H4 (cell line): ENCODE results near the gene GFI1B. TPM values are rescaled to one million over a fixed set of nuclear protein-coding genes. Genes with fewer than 3 reads are reported as not detected.
"Not testable (repeated sequence)": the region's sequence is repeated elsewhere in the genome, so short reads cannot be mapped to it uniquely, and the experiment has no call there.

Experiments used
- DNase-seq: peaks from one replicate; pipeline ENCODE4 v3.0.0-alpha.2; 2015; ENCODE audit warnings: low spot score
- total RNA-seq: library from RNA; depleted of rRNA; stranded (reverse); fragments of >200 nt; shearing (Covaris generic); gene quantifications from 2 replicates; pipeline ENCODE4 v1.2.3, GENCODE V29; 2014

The GFI1B gene
- total RNA-seq, 1 experiment from 2014 or later = 0.10 TPM

GRCh38 chr9:132969783-132970182, 8.7 kb upstream of the GFI1B start:
- DNase-seq = no peak

- DNase-seq = no peak
These were observed 8.0 kb upstream of the GFI1B start for GRCh38 chr9:132970324-132971062.

- DNase-seq = no peak
These were observed 5.3 kb upstream of the GFI1B start for GRCh38 chr9:132973166-132973565.

GRCh38 chr9:132973713-132974112, 4.8 kb upstream of the GFI1B start:
- no peak for DNase-seq

GRCh38 chr9:132975961-132976360, 2.5 kb upstream of the GFI1B start:
- DNase-seq = no peak

GRCh38 chr9:132976571-132976970, 1.9 kb upstream of the GFI1B start:
- no peak for DNase-seq

- DNase-seq = no peak
These were observed 413 bp upstream of the GFI1B start for GRCh38 chr9:132978112-132978450.

- DNase-seq = no peak
These were observed 1.7 kb downstream of the GFI1B start for GRCh38 chr9:132980157-132980556.

GRCh38 chr9:132982458-132982857, 4.0 kb downstream of the GFI1B start:
- no peak for DNase-seq

GRCh38 chr9:132983491-132984201, 5.2 kb downstream of the GFI1B start:
- no peak for DNase-seq

GRCh38 chr9:132984202-132985070, 5.9 kb downstream of the GFI1B start:
- no peak for DNase-seq

- no peak for DNase-seq
These were observed 6.5 kb downstream of the GFI1B start for GRCh38 chr9:132985071-132985350.

GRCh38 chr9:132985489-132985888, 7.0 kb downstream of the GFI1B start:
- no peak for DNase-seq

- no peak for DNase-seq
These were observed 7.6 kb downstream of the GFI1B start for GRCh38 chr9:132986114-132986513.

GRCh38 chr9:132986640-132987620, 8.4 kb downstream of the GFI1B start:
- DNase-seq = no peak

GRCh38 chr9:132988244-132989013, 9.9 kb downstream of the GFI1B start:
- DNase-seq = no peak

- no peak for DNase-seq
These were observed 10.5 kb downstream of the GFI1B start for GRCh38 chr9:132989014-132989310.

GRCh38 chr9:132989414-132989996, 11.0 kb downstream of the GFI1B start:
- no peak for DNase-seq

GRCh38 chr9:132989998-132990557, 11.6 kb downstream of the GFI1B start:
- DNase-seq = not testable (repeated sequence)

- DNase-seq = no peak
These were observed 12.3 kb downstream of the GFI1B start for GRCh38 chr9:132990781-132991180.
